Muscle of back (tissue), 11 donors: ENCODE data around the gene APOBEC3B. TPM values are rescaled to one million over a fixed set of nuclear protein-coding genes. Genes with fewer than 3 reads are reported as not detected.
A peak's percentile ranks its signal among the peaks of the same experiment; 100 is the strongest.
"Not testable (repeated sequence)": the region's sequence is repeated elsewhere in the genome, so short reads cannot be mapped to it uniquely, and the experiment has no call there.

Experiments
- DNase-seq, 3 donors: peaks; one replicate each; pipeline versions ENCODE4 v3.0.0 to v3.0.0-alpha.2; 2013
- polyA plus RNA-seq, 10 donors: library from polyadenylated mRNA; unstranded; fragments of 120-200 nt; gene quantifications; one replicate each; pipeline ENCODE4 v1.2.1, GENCODE V29; 2013; ENCODE audit not compliant: insufficient read length in 10 of 10

APOBEC3B gene
- polyA plus RNA-seq, 10 donors, result 0.77 to 5.8 (median 3.8) TPM

DNA sequence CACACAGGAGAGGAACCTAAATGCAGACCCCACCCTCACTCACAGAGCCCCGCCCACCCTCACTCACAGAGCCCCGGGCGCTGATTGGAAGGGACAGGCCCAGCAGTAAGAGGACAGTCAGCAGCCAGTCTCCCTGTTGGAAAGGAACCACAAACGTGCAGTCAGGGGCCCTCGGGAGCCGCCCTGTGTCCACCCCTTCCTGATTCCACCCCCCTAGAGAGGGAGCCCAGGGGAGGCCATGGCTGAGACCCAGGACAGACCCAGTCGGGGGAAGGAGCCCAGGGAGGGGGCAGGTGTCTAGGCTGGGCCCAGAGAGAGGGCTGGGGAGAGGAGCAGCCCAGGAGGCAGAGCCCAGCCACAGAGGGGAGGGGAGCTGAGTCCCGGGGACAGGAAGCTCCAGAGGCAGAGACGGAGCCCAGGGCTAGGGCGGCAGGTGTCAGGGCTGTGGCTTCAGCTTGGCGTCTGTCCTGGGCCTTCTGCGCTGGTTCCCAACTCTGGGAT is 10.8 kb downstream of the APOBEC3B start:
- peak in 2 of 3 donors; percentile 6 to 45 for DNase-seq

DNA sequence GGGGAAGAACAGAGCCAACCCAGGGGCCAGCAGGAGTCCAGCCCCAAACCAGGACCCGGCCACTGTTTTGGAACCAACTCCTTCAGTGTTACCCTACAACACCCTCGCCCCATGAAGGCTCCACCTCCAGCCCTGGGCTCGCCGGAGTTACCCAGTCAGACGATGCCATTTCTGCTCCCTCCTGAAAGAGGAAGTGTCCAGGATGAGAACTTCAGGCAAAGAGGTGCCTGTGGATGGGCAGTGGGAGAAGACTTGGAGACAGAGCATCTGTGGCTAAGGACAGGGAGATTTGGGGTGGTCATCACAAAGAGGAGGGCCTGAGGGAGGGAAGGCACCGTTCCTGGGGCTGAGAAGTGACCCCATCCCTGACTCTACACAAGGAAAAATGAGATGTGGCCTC is 14.0 kb downstream of the APOBEC3B start:
- DNase-seq, result no peak

DNA sequence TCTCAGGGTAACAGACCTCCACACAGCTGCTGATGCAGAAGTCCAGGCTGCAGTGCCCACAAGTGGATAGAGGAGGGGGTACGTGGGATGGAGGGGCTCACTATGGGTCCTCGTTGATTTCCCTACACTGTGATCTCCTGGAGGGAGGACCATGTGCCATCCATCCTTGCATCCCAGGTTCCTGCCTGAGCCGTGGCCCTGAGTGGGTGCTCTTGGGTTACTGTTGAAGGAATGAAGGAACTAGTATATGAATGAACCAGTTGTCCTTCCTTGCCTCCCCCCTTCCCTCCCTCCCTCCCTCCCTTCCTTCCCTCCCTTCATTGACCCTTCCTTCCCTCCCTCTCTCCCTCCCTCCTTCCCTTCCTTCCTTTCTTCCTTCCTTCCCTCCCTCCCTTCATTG is 15.4 kb downstream of the APOBEC3B start:
- DNase-seq, result no peak

DNA sequence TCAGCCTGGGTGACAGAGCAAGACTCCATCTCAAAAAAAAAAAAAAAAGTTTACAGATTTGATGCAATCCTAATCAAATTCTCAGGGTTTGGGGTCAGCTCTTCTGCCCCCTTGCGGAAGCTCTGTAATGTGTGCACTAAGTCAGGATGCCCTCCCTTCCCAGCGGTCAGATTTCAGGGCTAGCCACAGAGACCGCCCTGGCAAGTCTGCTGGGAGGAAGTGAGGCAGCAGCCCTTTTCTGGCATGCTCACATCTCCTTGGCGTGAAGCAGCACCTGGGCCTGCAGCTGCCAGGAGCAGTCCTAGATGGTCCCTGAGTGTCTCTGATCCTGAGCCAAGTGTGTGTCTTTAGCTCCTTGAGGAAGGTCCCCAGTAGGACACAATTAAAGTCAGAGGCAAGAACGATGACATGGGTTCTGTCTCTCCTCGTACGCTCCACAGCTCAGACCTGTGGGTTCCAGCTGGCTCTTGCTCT is 21.1 kb downstream of the APOBEC3B start:
- peak; percentile 76 to 91 (median 84) for DNase-seq

DNA sequence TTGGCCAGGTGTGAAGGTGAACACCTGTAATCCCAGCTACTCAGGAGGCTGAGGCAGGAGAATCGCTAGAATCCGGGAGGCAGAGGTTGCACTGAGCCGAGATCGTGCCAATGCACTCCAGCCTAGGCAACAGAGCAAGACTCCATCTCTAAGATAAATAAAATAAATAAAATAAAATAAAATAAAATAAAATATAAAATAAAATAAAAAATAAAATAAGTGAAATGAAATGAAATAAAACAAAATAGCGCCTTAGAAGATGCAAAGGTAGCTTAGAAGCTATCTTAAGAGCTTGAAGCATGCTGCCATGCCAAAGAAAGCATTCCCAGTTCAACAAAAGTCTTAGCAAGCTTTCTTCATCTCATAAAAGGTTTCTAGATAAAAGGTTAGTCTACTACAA is 25.0 kb downstream of the APOBEC3B start:
- no peak for DNase-seq

DNA sequence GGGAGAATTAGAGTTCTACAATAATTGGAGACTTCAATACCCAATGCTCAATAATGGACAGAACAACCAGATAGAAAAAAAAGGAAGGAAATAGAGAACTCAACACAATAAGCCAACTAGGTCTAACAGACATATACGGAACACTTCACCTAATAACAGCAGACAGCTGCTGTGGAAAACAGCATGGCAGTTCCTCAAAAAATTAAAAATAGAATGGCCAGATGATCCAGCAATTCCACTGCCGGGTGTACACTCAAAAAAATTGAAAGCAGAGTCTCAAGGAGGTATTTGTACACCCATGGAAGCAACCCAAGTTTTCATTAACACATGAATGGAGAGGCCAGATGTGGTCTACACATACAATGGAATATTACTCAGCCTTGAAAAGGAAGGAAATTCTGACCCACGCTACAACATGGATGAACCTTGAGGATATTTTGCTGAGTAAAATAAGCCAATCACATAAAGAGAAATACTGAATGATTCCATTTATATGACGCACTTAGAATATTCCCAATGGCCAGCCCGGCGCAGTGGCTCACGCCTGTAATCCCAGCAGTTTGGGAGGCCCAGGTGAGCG is 26.2 kb downstream of the APOBEC3B start:
- peak in 1 of 3 donors; percentile 13 for DNase-seq

DNA sequence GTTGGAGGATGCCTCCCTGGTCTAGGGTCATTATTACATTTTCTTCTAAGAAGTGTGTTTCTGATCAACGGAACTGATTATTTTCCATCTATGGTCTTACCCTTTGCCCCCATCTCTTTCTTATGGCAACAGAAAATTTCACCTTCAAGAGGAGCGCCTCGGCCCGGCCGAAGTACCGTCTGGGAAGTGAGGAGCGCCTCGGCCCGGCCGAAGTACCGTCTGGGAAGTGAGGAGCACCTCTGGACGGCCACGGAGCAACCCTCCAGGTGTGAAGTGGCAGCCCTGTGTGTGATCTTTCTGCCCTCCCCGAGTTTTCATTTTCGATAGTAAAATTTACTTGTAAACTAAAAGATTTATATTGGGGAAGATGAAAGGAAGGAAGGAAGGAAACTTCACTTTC is 28.8 kb downstream of the APOBEC3B start:
- no peak for DNase-seq

DNA sequence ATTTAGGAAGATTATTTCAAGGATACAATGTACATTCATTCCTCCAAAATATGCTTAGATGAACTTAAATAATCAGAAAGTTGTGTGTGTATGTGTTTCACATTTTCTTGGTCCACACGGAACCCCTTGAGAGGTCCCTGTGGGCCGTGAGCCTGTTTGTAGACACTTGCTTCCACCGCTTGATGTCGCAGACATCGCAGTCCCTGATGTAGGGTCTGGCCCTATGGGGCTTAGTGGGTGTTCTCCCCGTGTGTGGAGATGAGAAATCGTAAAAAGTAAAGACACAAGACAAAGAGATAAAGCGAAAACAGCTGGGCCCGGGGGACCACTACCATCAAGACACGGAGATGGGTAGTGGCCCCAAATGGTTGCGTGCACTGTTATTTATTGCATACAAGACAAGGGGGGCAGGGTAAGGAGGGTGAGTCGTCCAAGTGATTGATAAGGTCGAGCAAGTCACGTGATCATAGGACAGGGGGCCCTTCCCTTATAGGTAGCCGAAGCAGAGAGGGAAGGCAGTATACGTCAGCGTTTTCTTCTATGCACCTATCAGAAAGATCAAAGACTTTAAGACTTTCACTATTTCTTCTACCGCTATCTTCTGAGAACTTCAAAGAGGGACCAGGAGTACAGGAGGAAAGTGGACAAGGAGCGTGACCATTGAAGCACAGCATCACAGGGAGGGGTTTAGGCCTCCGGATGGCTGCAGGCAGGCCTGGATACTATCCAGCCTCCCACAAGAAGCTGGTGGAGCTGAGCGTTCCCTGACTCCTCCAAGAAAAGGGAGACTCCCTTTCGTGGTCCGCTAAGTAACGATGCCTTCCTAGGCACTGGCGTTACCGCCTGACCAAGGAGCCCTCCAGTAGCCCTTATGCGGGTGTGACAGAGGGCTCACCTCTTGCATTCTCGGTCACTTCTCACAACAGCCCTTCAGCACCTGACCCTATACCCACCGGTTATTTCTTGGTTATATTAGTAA is 30.7 kb downstream of the APOBEC3B start:
- DNase-seq, result no peak

DNA sequence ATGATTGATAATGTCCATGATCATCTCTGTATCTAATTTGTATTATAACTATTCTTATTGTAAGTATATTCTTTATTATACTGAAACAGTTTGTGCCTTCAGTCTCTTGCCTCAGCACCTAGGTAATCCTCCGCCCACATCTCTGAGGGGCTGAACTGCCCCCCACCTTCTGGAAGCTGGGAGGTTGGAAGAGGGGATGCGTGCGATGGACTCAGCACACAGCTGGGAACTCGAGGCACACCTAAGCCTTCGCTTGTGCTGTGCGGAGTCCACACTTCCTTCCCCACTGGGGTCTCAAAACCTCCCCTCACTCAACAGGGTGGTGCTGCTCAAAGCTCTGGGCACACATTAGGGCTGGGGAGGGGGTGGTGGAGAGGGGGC is 31.4 kb downstream of the APOBEC3B start:
- DNase-seq, result peak in 1 of 3 donors; percentile 26

DNA sequence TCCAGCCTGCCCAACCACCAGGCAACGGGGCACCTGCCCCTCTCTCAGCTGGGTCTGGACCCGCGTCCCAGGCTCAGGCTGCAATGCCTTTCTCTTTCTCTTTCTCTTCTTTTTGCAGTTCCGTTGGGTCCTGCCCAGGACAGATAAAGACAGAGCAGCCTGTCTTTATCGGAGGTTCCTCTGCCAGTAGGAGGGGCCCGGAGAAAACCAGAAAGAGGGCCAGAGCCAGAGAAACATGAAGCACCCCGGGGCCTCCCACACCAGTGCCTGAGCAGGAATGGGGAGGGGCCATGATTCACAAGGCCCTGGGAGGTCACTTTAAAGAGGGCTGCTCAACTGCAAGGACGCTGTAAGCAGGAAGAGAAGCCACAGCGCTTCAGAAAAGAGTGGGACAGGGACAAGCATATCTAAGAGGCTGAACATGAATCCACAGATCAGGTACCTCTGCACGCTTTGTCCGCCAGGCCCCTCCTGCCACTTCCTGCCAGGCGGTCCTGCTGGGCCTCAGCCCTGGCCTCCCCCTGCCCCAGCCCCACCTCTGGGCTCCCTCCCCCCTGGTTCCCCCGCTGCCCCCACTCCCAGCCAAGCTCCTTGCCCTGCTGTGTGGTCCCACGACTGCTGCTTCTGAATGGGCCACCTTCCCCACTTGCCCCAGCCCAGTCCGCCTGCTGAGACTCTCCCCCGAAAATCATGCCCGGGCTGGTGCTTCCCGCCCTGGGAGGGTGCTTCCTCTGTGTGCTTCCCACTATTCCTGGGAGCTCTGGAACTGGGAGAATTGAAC is 32.0 kb downstream of the APOBEC3B start, which contains the start of gene APOBEC3C:
APOBEC3C (plus strand) TSS at position 316 of the 781 bp plus-strand sequence; CDS start at position 422, 106 bp downstream.
- peak; percentile 63 to 86 (median 74) for DNase-seq

DNA sequence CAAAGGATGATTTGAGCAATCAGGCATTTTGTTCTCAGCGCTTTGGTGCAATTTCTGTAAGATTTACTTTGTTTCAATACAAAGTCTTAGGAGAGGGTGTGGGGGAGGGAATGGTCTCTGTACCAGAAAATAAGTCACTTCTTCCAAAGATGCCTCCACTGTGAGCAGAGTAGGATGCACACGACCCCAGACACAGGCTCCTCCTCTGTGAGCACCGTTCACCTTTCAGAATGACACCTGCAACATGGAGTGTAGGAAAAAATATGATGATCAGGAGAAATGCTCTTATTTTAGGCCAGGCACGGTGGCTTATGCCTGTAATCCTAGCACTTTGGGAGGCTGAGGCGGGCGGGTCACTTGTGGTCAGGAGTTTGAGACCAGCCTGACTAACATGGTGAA is 32.6 kb downstream of the APOBEC3B start:
- not testable (repeated sequence) for DNase-seq

DNA sequence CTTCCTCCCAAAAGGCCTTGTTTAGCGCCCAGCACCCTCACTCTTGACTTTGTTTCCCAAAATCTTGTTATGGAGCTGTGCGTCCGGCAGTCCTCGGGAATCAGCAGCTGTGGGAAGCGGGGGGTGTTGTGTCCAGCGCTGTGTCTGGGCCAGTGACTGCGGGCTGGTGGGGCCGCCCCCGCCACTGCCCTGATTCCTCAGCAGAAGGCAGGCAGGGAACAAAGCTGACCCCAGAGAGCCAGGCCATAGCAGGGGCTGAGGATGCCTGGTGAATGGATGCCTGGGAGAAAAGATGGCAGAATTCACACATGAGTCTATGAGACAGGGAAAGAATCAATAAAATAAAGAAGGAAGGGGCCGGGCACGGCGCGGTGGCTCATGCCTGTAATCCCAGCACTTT is 34.4 kb downstream of the APOBEC3B start:
- no peak for DNase-seq

DNA sequence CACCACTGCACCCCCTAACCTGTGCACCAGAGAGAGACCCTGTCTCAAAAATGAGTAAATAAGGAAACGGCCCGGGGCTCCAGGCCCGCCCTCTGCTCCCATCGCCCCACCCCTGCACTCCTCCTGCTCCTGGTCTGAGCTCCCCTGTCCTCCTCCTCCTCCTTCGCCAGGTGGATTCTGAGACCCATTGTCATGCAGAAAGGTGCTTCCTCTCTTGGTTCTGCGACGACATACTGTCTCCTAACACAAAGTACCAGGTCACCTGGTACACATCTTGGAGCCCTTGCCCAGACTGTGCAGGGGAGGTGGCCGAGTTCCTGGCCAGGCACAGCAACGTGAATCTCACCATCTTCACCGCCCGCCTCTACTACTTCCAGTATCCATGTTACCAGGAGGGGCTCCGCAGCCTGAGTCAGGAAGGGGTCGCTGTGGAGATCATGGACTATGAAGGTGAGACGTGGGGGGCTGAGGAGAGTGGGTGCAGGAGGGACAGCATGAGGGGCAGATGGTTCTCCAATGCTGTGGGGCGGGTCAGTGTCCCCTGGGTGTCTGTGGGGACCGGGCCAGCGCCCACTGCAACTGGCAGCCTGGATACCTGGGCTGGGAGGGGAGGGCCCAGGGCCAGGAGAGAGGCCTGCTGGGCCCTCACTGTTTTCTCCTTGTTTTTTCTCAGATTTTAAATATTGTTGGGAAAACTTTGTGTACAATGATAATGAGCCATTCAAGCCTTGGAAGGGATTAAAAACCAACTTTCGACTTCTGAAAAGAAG is 35.6 kb downstream of the APOBEC3B start:
- no peak for DNase-seq

DNA sequence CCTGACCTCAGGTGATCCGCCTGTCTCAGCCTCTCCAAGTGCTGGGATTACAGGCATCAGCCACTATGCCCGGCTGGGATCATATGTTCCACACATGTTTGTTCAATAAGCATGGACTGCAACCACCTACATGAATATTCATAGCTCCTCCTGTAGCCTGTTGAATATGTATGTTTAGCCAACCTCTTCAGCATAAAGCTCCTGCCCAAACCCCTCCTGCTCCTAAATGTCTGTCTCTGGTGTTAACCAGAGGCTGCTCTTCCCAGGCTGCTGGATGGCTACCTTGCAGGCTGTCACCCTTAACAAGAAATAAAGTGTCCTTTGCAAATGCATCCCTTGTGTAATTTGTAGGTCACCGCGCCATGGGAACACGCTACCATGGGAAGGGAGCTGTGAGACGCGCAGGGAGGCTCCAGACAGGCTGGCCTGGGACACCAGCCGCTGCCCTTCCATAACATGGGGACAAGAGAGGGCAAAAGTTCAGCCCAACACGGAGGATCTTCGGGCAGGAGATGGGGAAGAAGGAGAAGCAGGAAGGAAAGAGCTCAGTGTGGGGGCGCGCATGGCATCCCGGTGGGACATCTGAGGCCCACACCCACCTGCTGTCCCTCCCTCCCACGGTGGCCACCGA is 38.0 kb downstream of the APOBEC3B start:
- DNase-seq, result not testable (repeated sequence)

DNA sequence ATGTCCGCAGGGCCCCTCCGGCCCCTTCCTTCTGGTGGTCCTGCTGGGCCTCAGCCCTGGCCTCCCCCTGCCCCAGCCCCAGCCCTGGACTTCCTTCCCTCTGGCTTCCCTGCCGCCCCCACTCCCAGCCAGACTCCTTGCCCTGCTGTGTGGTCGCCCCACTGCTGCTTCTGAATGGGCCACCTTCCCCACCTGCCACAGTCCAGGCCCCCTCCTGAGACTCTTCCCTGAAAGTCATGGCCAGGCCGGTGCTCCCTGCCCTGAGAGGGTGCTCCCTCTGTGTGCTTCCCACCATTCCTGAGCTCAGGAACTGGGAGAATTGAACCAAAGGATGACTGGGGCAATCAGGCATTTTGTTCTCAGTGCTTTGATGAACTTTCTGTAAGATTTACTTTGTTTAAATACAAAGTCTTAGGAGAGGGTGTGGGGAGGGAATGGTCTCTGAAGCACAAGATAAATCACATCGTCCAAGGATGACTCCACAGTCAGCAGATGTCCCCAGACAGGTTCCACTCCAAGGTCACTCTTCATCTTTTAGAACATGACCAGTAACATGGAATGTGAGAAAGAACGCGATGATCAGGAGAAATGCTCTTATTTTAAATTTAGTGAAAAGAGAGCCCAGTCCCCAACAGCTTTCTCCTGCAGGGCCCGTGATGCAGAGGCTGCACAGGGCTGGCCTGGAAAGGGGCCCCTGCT is 39.6 kb downstream of the APOBEC3B start:
- DNase-seq, result peak in 1 of 3 donors; percentile 39

DNA sequence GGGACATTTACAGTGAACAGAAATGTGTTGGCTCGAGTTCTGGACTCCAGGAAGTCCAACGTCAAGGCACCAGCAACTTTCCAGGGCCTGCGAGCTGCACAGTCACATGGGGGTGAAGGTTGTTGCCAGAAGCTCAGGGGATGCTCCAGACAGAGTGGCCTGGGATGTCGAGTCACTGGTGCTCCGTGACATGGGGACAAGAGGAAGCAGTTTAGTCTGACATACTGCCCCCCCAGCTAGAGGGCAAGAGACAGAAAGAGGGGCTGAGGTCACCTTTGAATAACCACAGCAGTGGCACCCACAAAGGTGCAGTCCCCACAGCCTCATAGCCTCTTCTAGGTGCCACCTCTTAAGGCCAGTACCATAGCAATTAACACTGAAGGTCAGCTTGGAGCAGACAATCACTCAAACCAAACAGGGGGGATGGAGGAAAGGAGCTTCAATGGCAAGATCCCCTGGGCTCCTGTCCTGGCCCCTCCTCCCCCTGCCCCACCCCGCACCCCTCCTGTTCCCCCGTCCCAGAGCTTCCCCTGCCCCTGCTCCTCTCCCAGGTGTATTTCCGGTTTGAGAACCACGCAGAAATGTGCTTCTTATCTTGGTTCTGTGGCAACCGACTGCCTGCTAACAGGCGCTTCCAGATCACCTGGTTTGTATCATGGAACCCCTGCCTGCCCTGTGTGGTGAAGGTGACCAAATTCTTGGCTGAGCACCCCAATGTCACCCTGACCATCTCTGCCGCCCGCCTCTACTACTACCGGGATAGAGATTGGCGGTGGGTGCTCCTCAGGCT is 42.6 kb downstream of the APOBEC3B start:
- DNase-seq, result no peak

DNA sequence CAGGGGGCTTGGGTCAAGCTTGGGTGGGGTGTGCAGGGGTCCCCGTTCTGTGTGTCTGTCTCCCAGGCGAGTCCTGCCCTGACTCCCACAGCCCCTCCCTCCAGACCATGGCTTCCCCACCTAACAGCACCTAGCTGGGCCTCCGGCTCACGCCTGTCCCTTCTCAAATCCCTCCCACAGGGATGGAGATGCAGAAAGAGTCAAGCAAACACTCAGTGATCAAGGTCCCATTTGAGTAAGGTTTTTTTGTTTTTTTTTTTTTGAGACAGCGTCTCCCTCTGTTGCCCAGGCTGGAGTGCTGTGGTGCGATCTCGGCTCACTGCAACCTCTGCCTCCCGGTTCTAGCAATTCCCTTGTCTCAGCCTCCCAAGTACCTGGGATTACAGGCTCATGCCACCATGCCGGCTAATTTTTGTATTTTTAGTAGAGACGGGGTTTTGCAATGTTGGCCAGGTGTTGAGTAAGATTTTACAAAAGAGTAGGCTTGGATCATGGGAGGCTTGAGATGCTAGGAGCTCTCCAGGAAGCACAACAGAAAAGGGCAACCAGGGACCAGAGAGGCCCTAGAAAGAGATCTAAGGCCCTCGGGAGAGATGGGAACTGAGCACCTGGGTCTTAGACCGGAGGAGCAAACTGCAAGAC is 44.5 kb downstream of the APOBEC3B start:
- DNase-seq, result no peak

DNA sequence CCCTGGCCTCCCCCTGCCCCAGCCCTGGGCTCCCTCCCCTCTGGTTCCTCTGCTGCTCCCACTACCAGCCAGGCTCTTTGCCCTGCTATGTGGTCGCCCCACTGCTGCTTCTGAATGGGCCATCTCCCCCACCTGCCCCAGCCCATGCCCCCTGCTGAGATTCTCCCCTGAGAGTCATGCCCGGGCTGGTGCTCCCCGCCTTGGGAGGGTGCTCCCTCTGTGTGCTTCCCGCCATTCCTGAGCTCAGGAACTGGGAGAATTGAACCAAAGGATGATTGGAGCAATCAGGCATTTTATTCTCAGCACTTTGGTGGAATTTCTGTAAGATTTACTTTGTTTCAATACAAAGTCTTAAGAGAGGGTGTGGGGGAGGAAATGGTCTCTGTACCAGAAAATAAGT is 45.6 kb downstream of the APOBEC3B start:
- DNase-seq, result no peak

DNA sequence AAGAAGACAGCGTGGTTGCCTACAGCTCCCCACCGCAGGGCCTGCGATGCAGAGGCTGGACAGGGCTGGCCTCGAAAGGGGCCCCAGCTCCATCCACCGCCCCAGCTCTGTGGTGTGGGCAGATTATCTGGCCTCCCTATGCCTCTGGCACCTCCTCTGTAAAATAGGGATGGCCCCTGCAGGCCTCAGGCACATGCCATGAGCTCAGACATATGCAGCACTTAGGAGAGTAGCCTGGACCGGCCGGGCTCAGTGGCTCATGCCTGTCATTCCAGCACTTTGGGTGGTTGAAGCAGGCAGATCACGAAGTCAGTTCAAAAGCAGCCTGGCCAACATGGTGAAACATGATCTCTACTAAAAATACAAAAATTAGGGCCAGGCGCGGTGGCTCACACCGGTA is 46.1 kb downstream of the APOBEC3B start:
- DNase-seq, result no peak
